ENCODE data around the gene HRC. TPM values are rescaled to one million over a fixed set of nuclear protein-coding genes. Genes with fewer than 3 reads are reported as not detected.
"Not testable (repeated sequence)": the region's sequence is repeated elsewhere in the genome, so short reads cannot be mapped to it uniquely, and the experiment has no call there.

Gene HRC
- total RNA-seq, 1 experiment from 2014 or later = 0.13 TPM

DNA sequence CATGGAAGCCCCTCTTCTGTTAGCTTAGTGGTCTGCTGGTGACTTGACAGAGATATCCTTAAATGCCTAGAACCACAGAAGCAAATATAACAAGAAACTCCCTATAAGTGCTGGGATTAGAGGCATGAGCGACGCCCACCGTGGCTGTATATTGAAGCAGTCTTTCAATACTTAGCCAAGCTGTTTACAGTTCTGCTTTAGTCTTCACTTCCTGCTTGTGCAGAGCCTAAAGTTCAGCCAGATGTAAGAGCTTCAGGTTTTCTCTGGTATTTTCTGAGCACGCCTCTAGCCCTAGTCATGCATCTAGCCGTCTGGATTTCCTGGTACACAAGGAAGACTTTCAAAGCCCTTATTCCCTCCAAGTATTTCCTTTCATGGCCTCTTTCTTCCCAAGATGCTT lies 30.9 kb upstream of the HRC start:
- Histone ChIP-seq H3K27me3 (ENCODE audit: control insufficient read depth, insufficient read depth, low read length) (no peaks in the 10 kb centered on the region), H3K36me3 (ENCODE audit: control insufficient read depth, insufficient read depth, low read length) (no peaks in the 10 kb centered on the region), H3K4me3 (ENCODE audit: low read depth in 2 of 2, low read length in 2 of 2) (no peak overlapping the region), H3K4me1 (ENCODE audit: control insufficient read depth, insufficient read depth, low read length) (no peaks in the 10 kb centered on the region), H3K27ac (ENCODE audit: low read length) (no peak overlapping the region), H3K9me3 (ENCODE audit: control insufficient read depth, insufficient read depth, low read depth, low read length) (no peaks in the 10 kb centered on the region)
- DNase-seq (ENCODE audit: low read depth, low spot score) = no peak
- CTCF ChIA-PET = no interaction called here
- no peak for TF ChIP-seq TCF7L2 (IDR thresholded peaks at IDR 0.05; ENCODE audit: low read depth, low read length)
- TF ChIP-seq, protein P1, sequence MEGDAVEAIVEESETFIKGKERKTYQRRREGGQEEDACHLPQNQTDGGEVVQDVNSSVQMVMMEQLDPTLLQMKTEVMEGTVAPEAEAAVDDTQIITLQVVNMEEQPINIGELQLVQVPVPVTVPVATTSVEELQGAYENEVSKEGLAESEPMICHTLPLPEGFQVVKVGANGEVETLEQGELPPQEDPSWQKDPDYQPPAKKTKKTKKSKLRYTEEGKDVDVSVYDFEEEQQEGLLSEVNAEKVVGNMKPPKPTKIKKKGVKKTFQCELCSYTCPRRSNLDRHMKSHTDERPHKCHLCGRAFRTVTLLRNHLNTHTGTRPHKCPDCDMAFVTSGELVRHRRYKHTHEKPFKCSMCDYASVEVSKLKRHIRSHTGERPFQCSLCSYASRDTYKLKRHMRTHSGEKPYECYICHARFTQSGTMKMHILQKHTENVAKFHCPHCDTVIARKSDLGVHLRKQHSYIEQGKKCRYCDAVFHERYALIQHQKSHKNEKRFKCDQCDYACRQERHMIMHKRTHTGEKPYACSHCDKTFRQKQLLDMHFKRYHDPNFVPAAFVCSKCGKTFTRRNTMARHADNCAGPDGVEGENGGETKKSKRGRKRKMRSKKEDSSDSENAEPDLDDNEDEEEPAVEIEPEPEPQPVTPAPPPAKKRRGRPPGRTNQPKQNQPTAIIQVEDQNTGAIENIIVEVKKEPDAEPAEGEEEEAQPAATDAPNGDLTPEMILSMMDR (IDR thresholded peaks at IDR 0.05) = no peak
- TF ChIP-seq POLR2AphosphoS5 (IDR thresholded peaks at IDR 0.05; ENCODE audit: low read depth, low read length) = no peak
- TF ChIP-seq, protein P2, sequence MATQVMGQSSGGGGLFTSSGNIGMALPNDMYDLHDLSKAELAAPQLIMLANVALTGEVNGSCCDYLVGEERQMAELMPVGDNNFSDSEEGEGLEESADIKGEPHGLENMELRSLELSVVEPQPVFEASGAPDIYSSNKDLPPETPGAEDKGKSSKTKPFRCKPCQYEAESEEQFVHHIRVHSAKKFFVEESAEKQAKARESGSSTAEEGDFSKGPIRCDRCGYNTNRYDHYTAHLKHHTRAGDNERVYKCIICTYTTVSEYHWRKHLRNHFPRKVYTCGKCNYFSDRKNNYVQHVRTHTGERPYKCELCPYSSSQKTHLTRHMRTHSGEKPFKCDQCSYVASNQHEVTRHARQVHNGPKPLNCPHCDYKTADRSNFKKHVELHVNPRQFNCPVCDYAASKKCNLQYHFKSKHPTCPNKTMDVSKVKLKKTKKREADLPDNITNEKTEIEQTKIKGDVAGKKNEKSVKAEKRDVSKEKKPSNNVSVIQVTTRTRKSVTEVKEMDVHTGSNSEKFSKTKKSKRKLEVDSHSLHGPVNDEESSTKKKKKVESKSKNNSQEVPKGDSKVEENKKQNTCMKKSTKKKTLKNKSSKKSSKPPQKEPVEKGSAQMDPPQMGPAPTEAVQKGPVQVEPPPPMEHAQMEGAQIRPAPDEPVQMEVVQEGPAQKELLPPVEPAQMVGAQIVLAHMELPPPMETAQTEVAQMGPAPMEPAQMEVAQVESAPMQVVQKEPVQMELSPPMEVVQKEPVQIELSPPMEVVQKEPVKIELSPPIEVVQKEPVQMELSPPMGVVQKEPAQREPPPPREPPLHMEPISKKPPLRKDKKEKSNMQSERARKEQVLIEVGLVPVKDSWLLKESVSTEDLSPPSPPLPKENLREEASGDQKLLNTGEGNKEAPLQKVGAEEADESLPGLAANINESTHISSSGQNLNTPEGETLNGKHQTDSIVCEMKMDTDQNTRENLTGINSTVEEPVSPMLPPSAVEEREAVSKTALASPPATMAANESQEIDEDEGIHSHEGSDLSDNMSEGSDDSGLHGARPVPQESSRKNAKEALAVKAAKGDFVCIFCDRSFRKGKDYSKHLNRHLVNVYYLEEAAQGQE (IDR thresholded peaks at IDR 0.05; ENCODE audit: insufficient read depth in 1 of 2, low read depth in 2 of 2, low read length in 1 of 2) = no peak
- TF ChIP-seq SIN3A (IDR thresholded peaks at IDR 0.05; ENCODE audit: borderline replicate concordance, insufficient read depth, low read depth, low read length) = no peak
- intact Hi-C loops (cut with micrococcal nuclease; ENCODE audit: unreplicated experiment) (no loop called here), in situ Hi-C loops (cut with HindIII; ENCODE audit: low pct_unique_long_range_greater_than_20kb, low sequenced_read_pairs) (no loop called here)
- ATAC-seq = no peak
- no TSS peak for BruUV-seq (replicated peaks)
- POLR2A ChIA-PET = interaction anchor here (0.6 kb wide), 1 partner anchor 23 kb away, joined by 7 read pairs; no protein-coding TSS in a partner anchor

DNA sequence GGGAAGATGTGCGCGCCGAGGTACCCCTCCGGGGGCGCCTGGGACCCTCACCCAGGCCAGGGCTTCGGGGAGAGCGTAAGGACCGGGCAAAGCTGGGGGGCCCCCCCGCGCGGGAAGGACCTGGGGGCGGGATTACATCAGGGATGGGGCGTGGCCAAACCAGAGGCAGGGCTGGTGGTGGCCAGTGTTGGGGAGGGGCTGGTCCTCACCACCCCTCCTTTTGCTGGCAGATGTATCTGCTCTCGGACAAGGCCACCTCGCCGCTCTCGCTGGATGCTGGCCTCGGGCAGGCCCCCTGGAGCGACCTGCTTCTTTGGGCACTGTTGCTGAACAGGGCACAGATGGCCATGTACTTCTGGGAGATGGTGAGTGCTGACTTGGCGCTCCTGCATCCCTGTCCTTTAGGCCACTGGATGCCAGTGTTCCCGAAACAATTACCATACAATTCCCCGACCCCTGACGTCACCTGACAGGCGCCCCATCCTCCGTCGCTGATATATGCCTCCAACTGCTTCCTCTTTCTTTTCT lies 27.7 kb upstream of the HRC start:
- ATAC-seq = no peak
- Histone ChIP-seq H3K36me3 (ENCODE audit: control insufficient read depth, insufficient read depth, low read length) (no peaks in the 10 kb centered on the region), H3K4me3 (ENCODE audit: low read depth in 2 of 2, low read length in 2 of 2) (no peak overlapping the region), H3K27me3 (ENCODE audit: control insufficient read depth, insufficient read depth, low read length) (no peaks in the 10 kb centered on the region), H3K9me3 (ENCODE audit: control insufficient read depth, insufficient read depth, low read depth, low read length) (no peaks in the 10 kb centered on the region), H3K27ac (ENCODE audit: low read length) (no peak overlapping the region), H3K4me1 (ENCODE audit: control insufficient read depth, insufficient read depth, low read length) (no peaks in the 10 kb centered on the region)
- intact Hi-C loops (cut with micrococcal nuclease; ENCODE audit: unreplicated experiment) (no loop called here), in situ Hi-C loops (cut with HindIII; ENCODE audit: low pct_unique_long_range_greater_than_20kb, low sequenced_read_pairs) (no loop called here)
- ChIA-PET POLR2A (no interaction called here), CTCF (no interaction called here)
- DNase-seq (ENCODE audit: low read depth, low spot score) = no peak
- no TSS peak for BruUV-seq (replicated peaks)
- no peak for TF ChIP-seq POLR2AphosphoS5 (IDR thresholded peaks at IDR 0.05; ENCODE audit: low read depth, low read length)

DNA sequence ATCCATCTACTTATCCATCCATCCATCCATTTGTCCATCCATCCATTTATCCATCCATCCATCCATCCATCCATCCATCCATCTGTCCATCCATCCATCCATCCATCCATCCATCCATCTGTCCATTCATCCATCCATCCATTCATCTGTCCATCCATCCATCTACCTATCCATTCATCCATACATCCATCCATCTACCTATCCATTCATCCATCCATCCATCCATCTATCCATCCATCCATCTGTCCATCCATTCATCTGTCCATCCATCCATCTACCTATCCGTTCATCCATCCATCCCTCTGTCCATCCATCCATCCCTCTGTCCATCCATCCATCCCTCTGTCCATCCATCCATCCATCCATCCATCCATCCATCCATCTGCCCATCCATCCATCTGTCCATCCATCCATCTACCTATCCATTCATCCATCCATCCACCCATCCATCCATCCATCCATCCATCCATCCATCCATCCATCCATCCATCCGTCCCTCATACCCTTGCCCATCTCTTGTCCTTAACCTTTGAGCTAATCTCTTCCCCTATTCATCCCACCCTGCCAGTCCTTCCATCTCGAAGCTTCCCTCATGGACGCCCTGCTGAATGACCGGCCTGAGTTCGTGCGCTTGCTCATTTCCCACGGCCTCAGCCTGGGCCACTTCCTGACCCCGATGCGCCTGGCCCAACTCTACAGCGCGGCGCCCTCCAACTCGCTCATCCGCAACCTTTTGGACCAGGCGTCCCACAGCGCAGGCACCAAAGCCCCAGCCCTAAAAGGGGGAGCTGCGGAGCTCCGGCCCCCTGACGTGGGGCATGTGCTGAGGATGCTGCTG lies 27.0 kb upstream of the HRC start:
- POLR2A ChIA-PET; CTCF ChIA-PET; intact Hi-C loops (cut with micrococcal nuclease; ENCODE audit: unreplicated experiment); H3K9me3 ChIP-seq (ENCODE audit: control insufficient read depth, insufficient read depth, low read depth, low read length); in situ Hi-C loops (cut with HindIII; ENCODE audit: low pct_unique_long_range_greater_than_20kb, low sequenced_read_pairs); H3K27me3 ChIP-seq (ENCODE audit: control insufficient read depth, insufficient read depth, low read length); H3K27ac ChIP-seq (ENCODE audit: low read length); H3K4me1 ChIP-seq (ENCODE audit: control insufficient read depth, insufficient read depth, low read length); DNase-seq (ENCODE audit: low read depth, low spot score); H3K4me3 ChIP-seq (ENCODE audit: low read depth in 2 of 2, low read length in 2 of 2); ATAC-seq; H3K36me3 ChIP-seq (ENCODE audit: control insufficient read depth, insufficient read depth, low read length): not testable (repeated sequence)
- BruUV-seq (replicated peaks) = TSS peak; percentile 79
